Heart left ventricle (tissue), 16 donors: ENCODE measurements around the gene EGFL8. TPM values are rescaled to one million over a fixed set of nuclear protein-coding genes. Genes with fewer than 3 reads are reported as not detected.

Experiments used
- ATAC-seq, 4 donors: fragments of 200-7000 bp; cut with Tn5 transposase; one replicate each; pipeline ENCODE4 v1.9.1; 2020 to 2022; ENCODE audit warnings: moderate library complexity in 4 of 4, mild to moderate bottlenecking in 3 of 4, moderate number of reproducible peaks in 1 of 4
- DNase-seq, 5 donors: peaks; one replicate each; pipeline ENCODE4 v3.0.0-alpha.2; 2020
- H3K27ac ChIP-seq, 12 donors: fragments of 200-600 bp; sonication (generic) in 4 of 12; one replicate each; pipeline versions ENCODE4 v1.5.0 to v1.8.0; 2016 to 2022; ENCODE audit warnings: mild to moderate bottlenecking in 2 of 12
- H3K27me3 ChIP-seq, 9 donors: fragments of 200-600 bp; sonication (generic) in 2 of 9; one replicate each; pipeline versions ENCODE4 v1.5.1 to v1.8.0; 2016 to 2022; ENCODE audit warnings: mild to moderate bottlenecking in 3 of 9
- H3K36me3 ChIP-seq, 9 donors: fragments of 200-600 bp; sonication (generic) in 2 of 9; one replicate each; pipeline versions ENCODE4 v1.5.0 to v1.8.0; 2018 to 2022; ENCODE audit warnings: mild to moderate bottlenecking in 2 of 9
- H3K4me1 ChIP-seq, 12 donors: fragments of 200-600 bp; sonication (generic) in 4 of 12; one replicate each; pipeline versions ENCODE4 v1.5.0 to v1.8.0; 2016 to 2022; ENCODE audit warnings: mild to moderate bottlenecking in 3 of 12
- H3K4me3 ChIP-seq, 12 donors: fragments of 200-600 bp; sonication (generic) in 4 of 12; one replicate each; pipeline versions ENCODE4 v1.5.0 to v1.8.0; 2017 to 2022; ENCODE audit warnings: mild to moderate bottlenecking in 9 of 12, moderate library complexity in 4 of 12
- H3K9me3 ChIP-seq, 12 donors: fragments of 200-600 bp; sonication (generic) in 4 of 12; one replicate each; pipeline versions ENCODE4 v1.5.0 to v1.8.0; 2016 to 2022; ENCODE audit warnings: mild to moderate bottlenecking in 1 of 12
- CTCF ChIP-seq, 12 donors: fragments of 200-600 bp; sonication (generic) in 4 of 12; IDR thresholded peaks; one replicate each; pipeline versions ENCODE4 v1.5.0 to v1.8.0; 2018 to 2022; ENCODE audit warnings: antibody characterized with exemption in 12 of 12, mild to moderate bottlenecking in 5 of 12
- POLR2A ChIP-seq, 2 donors: fragments of 450-650 bp; IDR thresholded peaks; one replicate each; pipeline ENCODE4 v1.6.1; 2017; ENCODE audit warnings: antibody characterized with exemption in 2 of 2, mild to moderate bottlenecking in 2 of 2, moderate library complexity in 2 of 2
- WGBS, 4 donors: extraction: QIAGEN DNeasy Blood & Tissue Kit in 2 of 4; methylation state at CpG; one replicate each; pipeline versions ENCODE4 v1.1.5 to v1.1.7; 2013 to 2018; 5-methylcytosine and 5-hydroxymethylcytosine counted together
- intact Hi-C, 10 donors: fragments of 100-400 bp; cut with DNase I; formaldehyde crosslinking; loops; one replicate each; pipeline versions ENCODE4 v1.11.1 to v1.14.2; 2022
- polyA plus RNA-seq, 2 donors: library from polyadenylated mRNA; stranded (reverse); fragments of 200-250 nt; gene quantifications; one replicate each; pipeline ENCODE4 v1.2.3, GENCODE V29; 2013
- total RNA-seq, 9 donors: library from RNA; depleted of rRNA in 2 of 9; stranded (reverse); fragments of >200 nt in 2 of 9; fragmentation: NEBNext Ultra II Directional in 3 of 9; extraction: Animal tissue kit (Norgen Biotek cat#: 25700) in 3 of 9; gene quantifications; one replicate each; pipeline versions ENCODE4 v1.1.0 to v1.2.4, GENCODE V29; 2016 to 2023
- donor health status: ischemic (EF 13 %, LVEDD 7.1; RV severe dilation, severe dysfunction).
- donor health status: healthy with polysubstance abuse.
- donor health status: DM: no; HTN: yes; CAD: no.
- donor health status: DM: no; HTN: no; CAD: no.
- donor health status: ischemic (EF 25% LVEDD 6.9; RV normal size, moderate dysfunction).
- donor health status: ischemic (EF 25% LVEDD 5.7; RV mildly dilated, moderate dysfunction).
- donor health status: healthy.
- donor health status: DM: yes; HTN: yes; CAD: no.
- donor health status: ischemic (EF 35%, LVEDD 5.7; RV mildly dilated, moderate dysfunction).
- donor health status: nonischemic (EF 11% LVEDD 7.7; RV severe dilation, severe dysfunction).
- donor health status: DM: yes; HTN: yes; CAD: no.
- donor health status: PGD.
- donor health status: ischemic (EF 29% LVEDD 5.4; RV normal size, mild dysfunction).
- donor health status: nonischemic (EF 23%, LVEDD 6.1; RV moderate dilation, normal function).

EGFL8 gene
- total and polyA plus RNA-seq, 11 donors = 2.4 to 11.2 (median 6.1) TPM

DNA sequence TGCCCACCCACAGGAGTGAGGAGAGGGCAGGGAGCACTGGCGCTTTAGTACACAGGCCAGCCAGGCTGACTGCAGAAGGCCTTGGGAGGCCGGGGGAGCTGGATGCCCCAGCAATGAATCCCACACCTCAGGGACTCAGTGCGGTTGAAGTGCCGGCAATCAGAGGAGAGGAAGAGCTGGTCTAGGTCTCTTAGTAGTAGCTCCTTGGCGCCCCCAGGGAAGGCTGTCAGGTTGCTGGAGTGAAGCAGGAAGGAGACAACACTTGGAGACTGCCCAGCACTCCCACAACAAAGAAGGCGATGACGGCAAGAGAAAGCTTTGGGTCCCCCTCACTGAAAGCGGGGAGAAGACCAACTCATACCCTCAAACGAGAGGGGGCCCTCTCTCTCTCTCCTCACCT, 46.9 kb upstream of the EGFL8 start:
- Histone ChIP-seq H3K4me1 (peaks cover 7 to 42% (median 33%) of the 10 kb centered on the region in 12 donors), H3K27me3 (no peaks in the 10 kb centered on the region), H3K4me3 (no peak overlapping the region), H3K9me3 (no peaks in the 10 kb centered on the region), H3K27ac (no peak overlapping the region), H3K36me3 (peaks cover 0 to 76% (median 67%) of the 10 kb centered on the region in 9 donors)
- WGBS, 4 donors = 86 to 90% (median 88%) methylated on average over 9 of the region's 9 CpGs
- intact Hi-C loops = loop anchor here in 7 of 10 donors (5.0 to 10.0 kb wide), 5 partner anchors 35 to 297 kb away; partner anchors contain the start of genes PPT2 (in 3 of the 7) and PRRT1 (in 3 of the 7)
- TF ChIP-seq CTCF (IDR thresholded peaks at IDR 0.05) (no peak), POLR2A (IDR thresholded peaks at IDR 0.05) (no peak)
- ATAC-seq (no peak), DNase-seq (no peak)

- ATAC-seq (peak; percentile 76 to 81 (median 80)), DNase-seq (peak; percentile 86 to 92 (median 87))
- H3K4me1 ChIP-seq = peaks cover 0 to 27% (median 19%) of the 10 kb centered on the region in 12 donors
- 19 to 25% (median 20%) methylated on average over 17 of the region's 17 CpGs for WGBS, 4 donors
- H3K4me3 ChIP-seq = peak overlapping the region in 1 of 12 donors; percentile 16
- no peaks in the 10 kb centered on the region for H3K27me3 ChIP-seq
- no peak for TF ChIP-seq POLR2A (IDR thresholded peaks at IDR 0.05)
- peak; percentile 90 to 99 (median 94) for TF ChIP-seq CTCF (IDR thresholded peaks at IDR 0.05)
- H3K27ac ChIP-seq = peak overlapping the region in 9 of 12 donors; percentile 7 to 66 (median 50)
- peaks cover 0 to 91% (median 81%) of the 10 kb centered on the region in 9 donors for H3K36me3 ChIP-seq
- intact Hi-C loops = loop anchor here in 7 of 10 donors (1.0 to 10.0 kb wide), 8 partner anchors 33 to 296 kb away; partner anchors contain the start of genes PPT2 (in 6 of the 7) and PRRT1 (in 3 of the 7)
- H3K9me3 ChIP-seq = no peaks in the 10 kb centered on the region
Measured at GRCh38 chr6:32118782-32119628, 45.4 kb upstream of the EGFL8 start.

GRCh38 chr6:32120573-32121059, 43.8 kb upstream of the EGFL8 start:
- WGBS, 4 donors = 91 to 95% (median 94%) methylated on average over 12 of the region's 12 CpGs
- no peak overlapping the region for H3K27ac ChIP-seq
- H3K4me3 ChIP-seq = no peak overlapping the region
- H3K36me3 ChIP-seq = peaks cover 0 to 100% (median 92%) of the 10 kb centered on the region in 9 donors
- TF ChIP-seq CTCF (IDR thresholded peaks at IDR 0.05) = no peak
- TF ChIP-seq POLR2A (IDR thresholded peaks at IDR 0.05) = no peak
- DNase-seq = no peak
- no peak for ATAC-seq
- H3K9me3 ChIP-seq = no peaks in the 10 kb centered on the region
- H3K4me1 ChIP-seq = peaks cover 0 to 18% (median 10%) of the 10 kb centered on the region in 12 donors
- intact Hi-C loops = loop anchor here in 2 of 10 donors (5.0 kb wide), 2 partner anchors 33 to 47 kb away; no protein-coding TSS in a partner anchor
- no peaks in the 10 kb centered on the region for H3K27me3 ChIP-seq

GRCh38 chr6:32123681-32124080, 40.7 kb upstream of the EGFL8 start:
- no peak for ATAC-seq
- intact Hi-C loops = loop anchor here in 2 of 10 donors (5.0 kb wide), 2 partner anchors 36 to 44 kb away; no protein-coding TSS in a partner anchor
- peaks cover 4 to 33% (median 23%) of the 10 kb centered on the region in 12 donors for H3K4me1 ChIP-seq
- H3K27me3 ChIP-seq = no peaks in the 10 kb centered on the region
- no peak overlapping the region for H3K4me3 ChIP-seq
- TF ChIP-seq POLR2A (IDR thresholded peaks at IDR 0.05) = no peak
- TF ChIP-seq CTCF (IDR thresholded peaks at IDR 0.05) = no peak
- H3K9me3 ChIP-seq = no peaks in the 10 kb centered on the region
- H3K27ac ChIP-seq = no peak overlapping the region
- DNase-seq = no peak
- H3K36me3 ChIP-seq = peaks cover 0 to 83% (median 76%) of the 10 kb centered on the region in 9 donors
- WGBS, 4 donors = 78 to 88% (median 83%) methylated on average over 4 of the region's 4 CpGs
